Fibroblast of villous mesenchyme (primary cell): ENCODE results near the gene USP11. TPM values are rescaled to one million over a fixed set of nuclear protein-coding genes. Genes with fewer than 3 reads are reported as not detected.
"Not testable (repeated sequence)": the region's sequence is repeated elsewhere in the genome, so short reads cannot be mapped to it uniquely, and the experiment has no call there.

Experiments used
- DNase-seq: peaks from one replicate; pipeline ENCODE4 v3.0.0-alpha.2; 2010; ENCODE audit warnings: low read depth
- H3K4me3 ChIP-seq: 2 replicates; pipeline ENCODE4 v1.5.1; 2011; ENCODE audit warnings: low read depth, mild to moderate bottlenecking, low read length
- total RNA-seq: library from RNA; depleted of rRNA; stranded (reverse); fragments of >200 nt; gene quantifications from 2 replicates; pipeline ENCODE4 v1.2.3, GENCODE V29; 2012
- TF ChIP-seq, protein P1 (sequence below): IDR thresholded peaks from 2 replicates; pipeline ENCODE4 v1.5.1; 2012; ENCODE audit warnings: low read depth, mild to moderate bottlenecking, low read length; ENCODE audit not compliant: insufficient read depth

The USP11 gene
- total RNA-seq, 1 donor: 48.4 TPM

DNA sequence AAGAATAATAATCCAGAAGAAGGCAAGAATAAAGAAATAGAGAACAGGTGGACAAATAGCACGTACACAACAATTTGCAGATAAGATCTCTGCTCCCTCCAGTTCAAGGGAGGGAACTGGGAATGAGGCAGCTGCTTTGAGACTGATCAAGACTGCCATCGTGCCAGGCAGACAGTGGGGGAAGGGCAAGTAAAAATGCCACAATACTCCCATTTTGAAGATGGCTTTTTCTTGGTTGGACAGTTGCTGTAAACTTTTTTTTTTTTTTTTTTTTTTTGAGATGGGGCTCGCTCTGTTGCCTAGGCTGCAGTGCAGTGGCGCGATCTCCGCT lies 17.2 kb downstream of the USP11 start:
- TF ChIP-seq, protein P1, sequence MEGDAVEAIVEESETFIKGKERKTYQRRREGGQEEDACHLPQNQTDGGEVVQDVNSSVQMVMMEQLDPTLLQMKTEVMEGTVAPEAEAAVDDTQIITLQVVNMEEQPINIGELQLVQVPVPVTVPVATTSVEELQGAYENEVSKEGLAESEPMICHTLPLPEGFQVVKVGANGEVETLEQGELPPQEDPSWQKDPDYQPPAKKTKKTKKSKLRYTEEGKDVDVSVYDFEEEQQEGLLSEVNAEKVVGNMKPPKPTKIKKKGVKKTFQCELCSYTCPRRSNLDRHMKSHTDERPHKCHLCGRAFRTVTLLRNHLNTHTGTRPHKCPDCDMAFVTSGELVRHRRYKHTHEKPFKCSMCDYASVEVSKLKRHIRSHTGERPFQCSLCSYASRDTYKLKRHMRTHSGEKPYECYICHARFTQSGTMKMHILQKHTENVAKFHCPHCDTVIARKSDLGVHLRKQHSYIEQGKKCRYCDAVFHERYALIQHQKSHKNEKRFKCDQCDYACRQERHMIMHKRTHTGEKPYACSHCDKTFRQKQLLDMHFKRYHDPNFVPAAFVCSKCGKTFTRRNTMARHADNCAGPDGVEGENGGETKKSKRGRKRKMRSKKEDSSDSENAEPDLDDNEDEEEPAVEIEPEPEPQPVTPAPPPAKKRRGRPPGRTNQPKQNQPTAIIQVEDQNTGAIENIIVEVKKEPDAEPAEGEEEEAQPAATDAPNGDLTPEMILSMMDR: no peak
- no peak for DNase-seq
- no peak overlapping the region for H3K4me3 ChIP-seq

DNA sequence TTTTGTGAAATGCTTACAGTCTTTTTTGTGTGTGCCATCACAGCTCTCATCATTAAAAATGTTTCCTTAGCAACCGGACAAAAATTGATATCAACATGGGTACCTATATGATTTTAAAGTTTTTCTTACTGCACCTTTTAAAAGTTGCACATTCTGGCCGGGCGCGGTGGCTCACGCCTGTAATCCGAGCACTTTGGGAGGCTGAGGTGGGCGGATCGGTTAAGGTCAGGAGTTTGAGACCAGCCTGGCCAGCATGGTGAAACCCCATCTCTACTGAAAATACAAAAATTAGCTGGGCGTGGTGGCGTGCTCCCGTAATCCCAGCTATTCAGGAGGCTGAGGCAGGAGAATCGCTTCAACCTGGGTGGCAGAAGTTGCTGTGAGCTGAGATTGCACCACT lies 24.8 kb downstream of the USP11 start:
- H3K4me3 ChIP-seq, DNase-seq: not testable (repeated sequence)

- TF ChIP-seq, protein P1: no peak
- no peak overlapping the region for H3K4me3 ChIP-seq
- peak; percentile 47 for DNase-seq
Observed at GRCh38 chrX:47264483-47265173, 31.8 kb downstream of the USP11 start.

DNA sequence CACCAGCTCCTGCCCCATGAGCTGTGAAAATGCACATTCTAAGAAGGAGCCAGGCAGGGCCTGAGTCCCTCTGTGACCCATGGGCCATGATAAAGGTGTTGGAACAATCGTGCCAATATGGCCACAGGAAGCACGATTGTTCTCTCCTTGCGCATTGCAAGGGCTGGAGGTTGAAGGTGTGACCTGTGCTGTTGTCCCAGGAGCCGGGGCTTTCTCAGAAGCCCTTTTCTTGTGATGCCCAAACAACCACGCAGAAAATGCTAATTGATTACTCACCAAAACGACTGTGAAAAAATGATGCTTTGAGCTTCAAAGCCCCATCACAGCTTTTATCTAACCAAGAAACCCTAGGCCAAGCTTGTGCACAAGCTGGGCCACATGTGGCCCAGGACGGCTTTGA lies 33.8 kb downstream of the USP11 start:
- no peak for DNase-seq
- no peak overlapping the region for H3K4me3 ChIP-seq
- TF ChIP-seq, protein P1: no peak

GRCh38 chrX:47272013-47272408 lies 39.2 kb downstream of the USP11 start:
- DNase-seq: no peak
- TF ChIP-seq, protein P1: no peak
- no peak overlapping the region for H3K4me3 ChIP-seq

DNA sequence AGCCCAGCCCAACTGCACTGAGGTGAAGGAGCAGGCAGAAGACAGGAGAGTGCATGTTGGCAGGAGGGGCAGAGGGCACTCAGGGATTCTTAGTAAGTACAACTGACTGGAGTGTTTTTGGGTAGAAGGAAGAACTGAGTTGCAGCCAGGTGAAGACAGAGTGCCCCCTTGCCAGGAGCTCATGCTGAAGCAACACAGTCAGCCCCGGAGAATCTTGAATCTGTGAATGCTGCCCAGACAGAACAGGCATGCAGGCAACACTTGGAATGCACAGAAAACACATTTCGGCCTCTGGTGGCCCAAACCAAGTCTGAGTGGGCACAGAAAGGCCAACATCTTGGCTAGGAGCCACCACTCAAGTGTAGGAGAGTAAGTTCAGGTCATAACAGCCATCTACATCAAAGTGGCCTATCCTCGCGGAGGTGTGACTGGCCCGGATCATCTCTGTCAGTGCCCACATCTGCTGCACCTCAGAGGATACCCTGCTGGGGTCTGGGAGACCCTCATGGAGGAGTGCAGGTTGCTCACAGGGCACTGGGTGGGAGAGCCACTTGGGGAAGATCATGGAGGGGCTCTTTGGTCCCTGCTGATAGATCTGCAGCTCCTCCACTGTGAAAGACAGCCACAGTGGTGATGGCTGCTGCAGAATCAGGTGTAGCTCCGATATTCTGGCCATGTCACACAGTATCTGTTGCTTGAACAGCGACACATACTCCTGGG lies 40.4 kb downstream of the USP11 start:
- no peak overlapping the region for H3K4me3 ChIP-seq
- TF ChIP-seq, protein P1: no peak
- DNase-seq: no peak

- DNase-seq: no peak
- TF ChIP-seq, protein P1: no peak
- H3K4me3 ChIP-seq: no peak overlapping the region
Observed at GRCh38 chrX:47278691-47279090, 45.9 kb downstream of the USP11 start.
